Measurements from ENCODE around the gene PAPSS2.
"Not testable (repeated sequence)": the region's sequence is repeated elsewhere in the genome, so short reads cannot be mapped to it uniquely, and the experiment has no call there.

Gene PAPSS2

GRCh38 chr10:87722716-87723115, 63.0 kb downstream of the PAPSS2 start:
- no peak overlapping the region for H3K27ac ChIP-seq
- TF ChIP-seq ZFX (IDR thresholded peaks at IDR 0.05) (no peak), CTCF (conservative IDR thresholded peaks at IDR 0.05) (no peak)

DNA sequence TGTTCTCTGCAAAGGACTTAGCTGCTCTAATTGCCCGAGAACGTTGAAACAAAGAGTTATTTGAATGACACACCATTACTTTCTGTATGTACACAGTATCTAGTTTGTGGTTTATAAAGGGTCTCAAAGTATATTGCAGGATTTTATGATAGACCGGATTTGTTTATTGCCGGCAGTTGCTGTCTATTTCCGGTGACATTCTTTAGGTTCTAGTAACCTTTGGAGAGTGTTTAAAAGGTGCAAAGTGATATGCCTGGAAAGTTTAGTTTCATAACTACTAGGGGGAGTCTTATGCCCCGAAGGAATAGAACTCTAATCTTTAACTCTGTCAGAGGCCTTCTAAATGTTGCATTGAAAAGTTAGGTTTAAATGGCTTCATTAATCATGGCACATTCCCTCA, 63.8 kb downstream of the PAPSS2 start:
- no peak for TF ChIP-seq ZFX (IDR thresholded peaks at IDR 0.05)
- no peak for TF ChIP-seq CTCF (conservative IDR thresholded peaks at IDR 0.05)
- no peak overlapping the region for H3K27ac ChIP-seq

- TF ChIP-seq ZFX (IDR thresholded peaks at IDR 0.05) (no peak), CTCF (conservative IDR thresholded peaks at IDR 0.05) (no peak)
- no peak overlapping the region for H3K27ac ChIP-seq
Observed at GRCh38 chr10:87724789-87725188, 65.1 kb downstream of the PAPSS2 start.

GRCh38 chr10:87729940-87730339, 70.3 kb downstream of the PAPSS2 start:
- no peak overlapping the region for H3K27ac ChIP-seq
- TF ChIP-seq CTCF (conservative IDR thresholded peaks at IDR 0.05) (no peak), ZFX (IDR thresholded peaks at IDR 0.05) (no peak)

DNA sequence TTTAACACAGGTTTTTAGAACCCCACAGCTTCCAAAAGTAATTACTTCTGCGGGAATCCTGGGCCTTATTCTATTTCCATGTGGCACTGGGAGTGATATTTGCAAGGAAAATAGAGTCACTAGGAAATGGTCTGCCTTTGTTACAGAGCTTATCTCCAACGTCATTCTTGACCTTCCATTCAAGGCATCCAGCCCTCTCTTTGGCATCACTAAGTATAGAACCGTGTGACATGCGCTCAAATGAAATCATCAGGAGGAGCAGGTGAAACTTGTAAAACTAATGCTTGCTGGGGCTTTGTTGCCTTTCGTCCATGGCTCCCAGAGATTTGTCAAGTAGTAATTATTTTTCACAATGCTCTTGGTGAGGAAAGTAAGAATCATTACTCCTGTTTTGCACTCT, 73.4 kb downstream of the PAPSS2 start:
- no peak overlapping the region for H3K27ac ChIP-seq
- TF ChIP-seq CTCF (conservative IDR thresholded peaks at IDR 0.05) (no peak), ZFX (IDR thresholded peaks at IDR 0.05) (no peak)

- TF ChIP-seq CTCF (conservative IDR thresholded peaks at IDR 0.05) (peak; percentile 73), ZFX (IDR thresholded peaks at IDR 0.05) (no peak)
- no peak overlapping the region for H3K27ac ChIP-seq
Observed at GRCh38 chr10:87734987-87735827, 75.5 kb downstream of the PAPSS2 start.

DNA sequence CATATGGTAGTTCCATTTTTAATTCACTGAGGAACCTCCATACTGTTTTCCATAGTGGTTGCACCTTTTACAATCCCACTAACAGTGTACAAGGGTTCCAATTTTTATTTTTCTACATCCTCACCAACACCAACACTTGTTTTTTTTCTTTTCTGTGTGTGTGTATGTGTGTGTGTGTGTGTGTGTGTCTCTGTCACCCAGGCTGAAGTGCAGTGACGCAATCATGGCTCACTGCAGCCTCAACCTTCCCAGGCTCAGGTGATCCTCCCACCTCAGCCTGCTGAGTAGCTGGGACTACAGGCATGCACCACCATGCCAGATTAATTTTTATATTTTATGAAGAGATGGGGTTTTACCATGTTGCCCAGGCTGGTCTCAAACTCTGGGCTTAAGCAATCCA, 78.6 kb downstream of the PAPSS2 start:
- not testable (repeated sequence) for H3K27ac ChIP-seq

- TF ChIP-seq CTCF (conservative IDR thresholded peaks at IDR 0.05) (no peak), ZFX (IDR thresholded peaks at IDR 0.05) (no peak)
- H3K27ac ChIP-seq: no peak overlapping the region
Observed at GRCh38 chr10:87739703-87740102, 80.0 kb downstream of the PAPSS2 start.
